Ishikawa (cell line): ENCODE data around the gene MUC5B.

Source experiments
- CEBPB ChIP-seq: IDR thresholded peaks from 2 replicates; pipeline ENCODE4 v1.6.1; 2012
- FOXM1 ChIP-seq: IDR thresholded peaks from 2 replicates; pipeline ENCODE4 v1.6.1; 2012; ENCODE audit warnings: low read depth, borderline replicate concordance
- NFIC ChIP-seq: IDR thresholded peaks from 2 replicates; pipeline ENCODE4 v1.6.1; 2012

DNA sequence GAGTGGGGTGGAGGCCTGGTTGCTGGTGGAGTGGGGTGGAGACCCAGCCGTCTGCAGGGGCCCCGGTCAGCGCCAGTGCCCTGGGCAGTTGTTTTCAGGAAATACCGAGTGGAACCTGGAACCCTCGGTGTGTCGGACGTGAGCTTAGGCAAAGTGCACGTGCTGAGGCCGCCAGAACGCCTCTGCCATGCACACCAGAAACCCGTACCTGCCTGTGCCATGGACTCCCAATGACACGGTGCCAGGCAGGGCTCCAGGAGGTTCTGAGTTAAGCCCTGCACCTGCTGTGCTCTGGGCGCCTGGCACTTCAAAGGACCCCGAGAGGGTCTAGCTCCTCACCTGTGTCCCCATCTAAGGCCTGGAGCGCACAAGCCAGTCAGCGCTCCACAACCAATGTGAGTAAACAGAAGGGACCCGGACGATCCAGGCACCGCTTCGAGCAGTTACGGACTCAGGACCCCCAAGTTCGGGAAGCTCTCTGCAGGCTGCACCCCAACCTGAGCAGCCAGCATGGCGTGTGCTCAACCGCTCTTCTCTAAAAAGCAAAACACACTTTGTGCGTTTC, 74.2 kb downstream of the MUC5B start:
- TF ChIP-seq CEBPB, result no peak
- TF ChIP-seq NFIC, result no peak
- TF ChIP-seq FOXM1, result no peak
